ENCODE data around the gene CD163L1. TPM values are rescaled to one million over a fixed set of nuclear protein-coding genes. Genes with fewer than 3 reads are reported as not detected.

The CD163L1 gene
- total and polyA plus RNA-seq, 9 of the 15 experiments (the other 6 are each of a cell fraction or from before 2014, with no cell fraction given), result 0.54 to 9.2 (median 2.0) TPM

- TF ChIP-seq, protein P1, sequence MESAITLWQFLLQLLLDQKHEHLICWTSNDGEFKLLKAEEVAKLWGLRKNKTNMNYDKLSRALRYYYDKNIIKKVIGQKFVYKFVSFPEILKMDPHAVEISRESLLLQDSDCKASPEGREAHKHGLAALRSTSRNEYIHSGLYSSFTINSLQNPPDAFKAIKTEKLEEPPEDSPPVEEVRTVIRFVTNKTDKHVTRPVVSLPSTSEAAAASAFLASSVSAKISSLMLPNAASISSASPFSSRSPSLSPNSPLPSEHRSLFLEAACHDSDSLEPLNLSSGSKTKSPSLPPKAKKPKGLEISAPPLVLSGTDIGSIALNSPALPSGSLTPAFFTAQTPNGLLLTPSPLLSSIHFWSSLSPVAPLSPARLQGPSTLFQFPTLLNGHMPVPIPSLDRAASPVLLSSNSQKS (CRISPR knock-in tag; IDR thresholded peaks at IDR 0.05), result no peak
- TF ChIP-seq TAL1 (IDR thresholded peaks at IDR 0.05) (no peak), XRCC3 (IDR thresholded peaks at IDR 0.05) (no peak), MEIS2 (IDR thresholded peaks at IDR 0.05; ENCODE audit: partially characterized antibody) (no peak), KAT2B (IDR thresholded peaks at IDR 0.05; ENCODE audit: low read depth, low read length) (no peak), EGR1 (conservative IDR thresholded peaks at IDR 0.05) (no peak), CEBPG (CRISPR knock-in tag; IDR thresholded peaks at IDR 0.05) (no peak), CEBPG (tag; conservative IDR thresholded peaks at IDR 0.05 in 1 of 2, IDR thresholded peaks at IDR 0.05 in 1 of 2) (no peak)
- TF ChIP-seq, protein P2, sequence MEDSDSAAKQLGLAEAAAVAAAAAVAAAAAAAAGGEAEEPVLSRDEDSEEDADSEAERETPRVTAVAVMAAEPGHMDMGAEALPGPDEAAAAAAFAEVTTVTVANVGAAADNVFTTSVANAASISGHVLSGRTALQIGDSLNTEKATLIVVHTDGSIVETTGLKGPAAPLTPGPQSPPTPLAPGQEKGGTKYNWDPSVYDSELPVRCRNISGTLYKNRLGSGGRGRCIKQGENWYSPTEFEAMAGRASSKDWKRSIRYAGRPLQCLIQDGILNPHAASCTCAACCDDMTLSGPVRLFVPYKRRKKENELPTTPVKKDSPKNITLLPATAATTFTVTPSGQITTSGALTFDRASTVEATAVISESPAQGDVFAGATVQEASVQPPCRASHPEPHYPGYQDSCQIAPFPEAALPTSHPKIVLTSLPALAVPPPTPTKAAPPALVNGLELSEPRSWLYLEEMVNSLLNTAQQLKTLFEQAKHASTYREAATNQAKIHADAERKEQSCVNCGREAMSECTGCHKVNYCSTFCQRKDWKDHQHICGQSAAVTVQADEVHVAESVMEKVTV (CRISPR knock-in tag; IDR thresholded peaks at IDR 0.05), result no peak
Measured at GRCh38 chr12:7459973-7460372, 16.0 kb upstream of the CD163L1 start (continued).

- CTCF ChIA-PET (ENCODE audit: low intra/inter-chr PET ratio), result no interaction called here
- WGBS (ENCODE audit: insufficient coverage, low coverage, missing lambda C conversion rate), result 2% methylated on average over 3 of the region's 3 CpGs
- TF ChIP-seq ZNF174 (CRISPR knock-in tag; IDR thresholded peaks at IDR 0.05) (no peak), RBM25 (IDR thresholded peaks at IDR 0.05; ENCODE audit: low read depth, low read length, severe bottlenecking) (no peak), ZNF175 (CRISPR knock-in tag; IDR thresholded peaks at IDR 0.05; ENCODE audit: low read depth) (no peak), NUFIP1 (IDR thresholded peaks at IDR 0.05; ENCODE audit: partially characterized antibody) (no peak)
- TF ChIP-seq, protein P3, sequence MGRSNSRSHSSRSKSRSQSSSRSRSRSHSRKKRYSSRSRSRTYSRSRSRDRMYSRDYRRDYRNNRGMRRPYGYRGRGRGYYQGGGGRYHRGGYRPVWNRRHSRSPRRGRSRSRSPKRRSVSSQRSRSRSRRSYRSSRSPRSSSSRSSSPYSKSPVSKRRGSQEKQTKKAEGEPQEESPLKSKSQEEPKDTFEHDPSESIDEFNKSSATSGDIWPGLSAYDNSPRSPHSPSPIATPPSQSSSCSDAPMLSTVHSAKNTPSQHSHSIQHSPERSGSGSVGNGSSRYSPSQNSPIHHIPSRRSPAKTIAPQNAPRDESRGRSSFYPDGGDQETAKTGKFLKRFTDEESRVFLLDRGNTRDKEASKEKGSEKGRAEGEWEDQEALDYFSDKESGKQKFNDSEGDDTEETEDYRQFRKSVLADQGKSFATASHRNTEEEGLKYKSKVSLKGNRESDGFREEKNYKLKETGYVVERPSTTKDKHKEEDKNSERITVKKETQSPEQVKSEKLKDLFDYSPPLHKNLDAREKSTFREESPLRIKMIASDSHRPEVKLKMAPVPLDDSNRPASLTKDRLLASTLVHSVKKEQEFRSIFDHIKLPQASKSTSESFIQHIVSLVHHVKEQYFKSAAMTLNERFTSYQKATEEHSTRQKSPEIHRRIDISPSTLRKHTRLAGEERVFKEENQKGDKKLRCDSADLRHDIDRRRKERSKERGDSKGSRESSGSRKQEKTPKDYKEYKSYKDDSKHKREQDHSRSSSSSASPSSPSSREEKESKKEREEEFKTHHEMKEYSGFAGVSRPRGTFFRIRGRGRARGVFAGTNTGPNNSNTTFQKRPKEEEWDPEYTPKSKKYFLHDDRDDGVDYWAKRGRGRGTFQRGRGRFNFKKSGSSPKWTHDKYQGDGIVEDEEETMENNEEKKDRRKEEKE (IDR thresholded peaks at IDR 0.05; ENCODE audit: borderline replicate concordance in 1 of 2, control insufficient read depth in 1 of 2, low read depth in 2 of 2, low read length in 1 of 2), result no peak
- TF ChIP-seq, protein P4, sequence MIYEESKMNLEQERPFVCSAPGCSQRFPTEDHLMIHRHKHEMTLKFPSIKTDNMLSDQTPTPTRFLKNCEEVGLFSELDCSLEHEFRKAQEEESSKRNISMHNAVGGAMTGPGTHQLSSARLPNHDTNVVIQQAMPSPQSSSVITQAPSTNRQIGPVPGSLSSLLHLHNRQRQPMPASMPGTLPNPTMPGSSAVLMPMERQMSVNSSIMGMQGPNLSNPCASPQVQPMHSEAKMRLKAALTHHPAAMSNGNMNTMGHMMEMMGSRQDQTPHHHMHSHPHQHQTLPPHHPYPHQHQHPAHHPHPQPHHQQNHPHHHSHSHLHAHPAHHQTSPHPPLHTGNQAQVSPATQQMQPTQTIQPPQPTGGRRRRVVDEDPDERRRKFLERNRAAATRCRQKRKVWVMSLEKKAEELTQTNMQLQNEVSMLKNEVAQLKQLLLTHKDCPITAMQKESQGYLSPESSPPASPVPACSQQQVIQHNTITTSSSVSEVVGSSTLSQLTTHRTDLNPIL (CRISPR knock-in tag; IDR thresholded peaks at IDR 0.05), result no peak
Measured at GRCh38 chr12:7451756-7452155, 7.8 kb upstream of the CD163L1 start.

More at GRCh38 chr12:7451756-7452155, 7.8 kb upstream of the CD163L1 start:
- DNase-seq (ENCODE audit: extremely low read depth in 1 of 4, low spot score in 3 of 4) (no peak), ATAC-seq (no peak), FAIRE-seq (no peak)
- no peaks in the 10 kb centered on the region for H3K4me1 ChIP-seq (replicated peaks in 1 of 2; ENCODE audit: control insufficient read depth in 2 of 2, insufficient read depth in 2 of 2, low read length in 2 of 2)
- no peak overlapping the region for H3K4me2 ChIP-seq (ENCODE audit: insufficient read depth, low read length)
- no peak overlapping the region for H3K27ac ChIP-seq (ENCODE audit: extremely low read depth, low read depth, low read length)
- no TSS peak for BruUV-seq (replicated peaks)
- POLR2A ChIA-PET, result interaction anchor here (0.7 kb wide), 1 partner anchor 12 kb away, joined by 3 read pairs; no protein-coding TSS in a partner anchor
- intact Hi-C loops (cut with micrococcal nuclease) (no loop called here), in situ Hi-C loops (cut with MboI) (no loop called here)
- H4K20me1 ChIP-seq (replicated peaks; ENCODE audit: control insufficient read depth, insufficient read depth, low read length), result no peaks in the 10 kb centered on the region
- no peaks in the 10 kb centered on the region for H3K36me3 ChIP-seq (ENCODE audit: control insufficient read depth, insufficient read depth, low read length)
- no peaks in the 10 kb centered on the region for H3K79me2 ChIP-seq (ENCODE audit: control insufficient read depth, insufficient read depth, low read length)
- no peak overlapping the region for H3K4me3 ChIP-seq
- no peak overlapping the region for H2AFZ ChIP-seq (ENCODE audit: low read depth, low read length)
- H3K9me3 ChIP-seq (replicated peaks; ENCODE audit: control insufficient read depth, insufficient read depth, low read depth, low read length), result no peaks in the 10 kb centered on the region
- no peak overlapping the region for H3K9ac ChIP-seq (ENCODE audit: insufficient read depth in 1 of 2, low read depth in 2 of 2, low read length in 2 of 2)
- H3K27me3 ChIP-seq (ENCODE audit: control insufficient read depth in 2 of 2, insufficient read depth in 2 of 2, low read length in 2 of 2), result no peaks in the 10 kb centered on the region
- no peaks in the 10 kb centered on the region for H3K9me1 ChIP-seq (ENCODE audit: control insufficient read depth, insufficient read depth, low read length)

All from K562 (cell line).